Cardiac muscle cell (in vitro differentiated cells and primary cell): ENCODE data around the gene USP7. TPM values are rescaled to one million over a fixed set of nuclear protein-coding genes. Genes with fewer than 3 reads are reported as not detected.

Experiments used
- DNase-seq, 2 donors: peaks; one replicate each; pipeline versions ENCODE4 v3.0.0 to v3.0.0-alpha.2; 2010 to 2017; ENCODE audit warnings: low read depth in 1 of 2, low spot score in 1 of 2
- H3K27ac ChIP-seq: fragments of 200-600 bp; sonication (generic); 2 replicates; pipeline ENCODE4 v1.5.1; 2016
- H3K27me3 ChIP-seq: fragments of 200-600 bp; sonication (generic); 2 replicates; pipeline ENCODE4 v1.6.0; 2016; ENCODE audit warnings: control low read depth
- H3K36me3 ChIP-seq: fragments of 200-600 bp; sonication (generic); 2 replicates; pipeline ENCODE4 v1.5.1; 2016; ENCODE audit warnings: control low read depth
- H3K4me1 ChIP-seq: fragments of 200-600 bp; sonication (generic); 2 replicates; pipeline ENCODE4 v1.8.1; 2017; ENCODE audit warnings: low read depth, mild to moderate bottlenecking, mixed run types
- H3K4me3 ChIP-seq: fragments of 200-600 bp; sonication (generic); 2 replicates; pipeline ENCODE4 v1.5.1; 2016; ENCODE audit warnings: mild to moderate bottlenecking
- H3K9me3 ChIP-seq: fragments of 200-600 bp; sonication (generic); 2 replicates; pipeline ENCODE4 v1.5.1; 2017; ENCODE audit warnings: low read depth, mild to moderate bottlenecking, control low read depth
- CTCF ChIP-seq: IDR thresholded peaks from 2 replicates; pipeline ENCODE4 v1.5.1; 2012; ENCODE audit warnings: low read depth, mild to moderate bottlenecking, low read length
- polyA plus RNA-seq: library from polyadenylated mRNA; unstranded; fragments of >200 nt; fragmentation: Nextera tagmentation; extraction: Ambion mirVana; gene quantifications from 2 replicates; pipeline ENCODE4 v1.2.1, GENCODE V29; 2016
- total RNA-seq: library from RNA; depleted of rRNA; stranded (reverse); fragments of >200 nt; gene quantifications from 2 replicates; pipeline ENCODE4 v1.2.3, GENCODE V29; 2016

The USP7 gene
- total and polyA plus RNA-seq, 2 experiments from 2014 or later = 45.1 to 77.0 TPM

GRCh38 chr16:8960788-8961109 is 3.0 kb downstream of the USP7 start:
- H3K4me3 ChIP-seq = no peak overlapping the region
- no peak overlapping the region for H3K27ac ChIP-seq
- H3K9me3 ChIP-seq = no peaks in the 10 kb centered on the region
- no peaks in the 10 kb centered on the region for H3K36me3 ChIP-seq
- TF ChIP-seq CTCF = no peak
- peaks cover 54% of the 10 kb centered on the region for H3K4me1 ChIP-seq
- no peak for DNase-seq
- no peaks in the 10 kb centered on the region for H3K27me3 ChIP-seq

DNA sequence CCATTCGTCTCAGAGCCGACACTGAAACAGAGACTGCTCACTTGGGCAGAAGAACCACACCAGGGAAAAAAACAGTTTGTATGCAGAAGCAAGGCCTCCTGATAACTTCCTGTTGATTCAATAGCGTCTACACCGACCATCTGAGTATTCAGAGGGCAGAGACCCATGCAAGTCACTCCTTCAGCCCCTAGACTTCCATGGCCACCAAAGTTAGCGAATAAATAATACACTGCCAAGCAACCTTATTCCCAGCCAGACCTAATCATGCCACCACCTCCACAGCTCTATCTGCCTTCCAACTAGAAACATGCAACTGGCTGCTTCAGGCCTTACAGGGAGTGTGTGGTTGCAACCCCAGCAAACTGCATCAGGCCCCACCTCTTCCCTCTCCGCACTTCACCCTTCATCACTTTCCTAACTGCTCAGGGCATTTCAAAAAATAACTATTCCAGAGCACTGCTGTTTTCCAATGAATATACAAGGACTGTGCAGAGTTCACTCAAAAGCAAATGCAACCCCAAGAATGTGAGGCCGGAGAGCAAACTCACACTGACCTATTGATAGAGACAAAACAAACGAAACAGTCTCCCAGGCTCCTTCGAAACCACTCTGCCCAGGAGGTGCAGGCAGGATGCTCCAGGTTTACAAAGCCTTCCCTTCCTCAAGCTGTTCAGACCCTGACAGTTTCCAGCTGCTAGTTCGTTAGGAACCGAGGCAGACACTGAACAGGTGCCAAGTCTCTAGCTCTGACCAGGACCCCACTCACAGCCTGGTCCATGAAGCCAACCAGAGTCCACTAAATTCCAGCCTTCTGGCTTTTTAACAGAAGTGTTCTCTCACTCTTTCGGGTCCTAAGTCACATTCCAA is 3.6 kb downstream of the USP7 start:
- Histone ChIP-seq H3K4me3 (no peak overlapping the region), H3K27ac (no peak overlapping the region), H3K27me3 (no peaks in the 10 kb centered on the region), H3K4me1 (peaks cover 55% of the 10 kb centered on the region), H3K36me3 (no peaks in the 10 kb centered on the region), H3K9me3 (no peaks in the 10 kb centered on the region)
- DNase-seq = peak; percentile 34 to 44
- TF ChIP-seq CTCF = no peak

GRCh38 chr16:8958344-8959167 is 5.2 kb downstream of the USP7 start:
- no peak overlapping the region for H3K27ac ChIP-seq
- no peaks in the 10 kb centered on the region for H3K27me3 ChIP-seq
- no peaks in the 10 kb centered on the region for H3K9me3 ChIP-seq
- peak in 1 of 2 donors; percentile 48 for DNase-seq
- H3K36me3 ChIP-seq = no peaks in the 10 kb centered on the region
- no peak overlapping the region for H3K4me3 ChIP-seq
- peaks cover 55% of the 10 kb centered on the region for H3K4me1 ChIP-seq
- TF ChIP-seq CTCF = no peak

DNA sequence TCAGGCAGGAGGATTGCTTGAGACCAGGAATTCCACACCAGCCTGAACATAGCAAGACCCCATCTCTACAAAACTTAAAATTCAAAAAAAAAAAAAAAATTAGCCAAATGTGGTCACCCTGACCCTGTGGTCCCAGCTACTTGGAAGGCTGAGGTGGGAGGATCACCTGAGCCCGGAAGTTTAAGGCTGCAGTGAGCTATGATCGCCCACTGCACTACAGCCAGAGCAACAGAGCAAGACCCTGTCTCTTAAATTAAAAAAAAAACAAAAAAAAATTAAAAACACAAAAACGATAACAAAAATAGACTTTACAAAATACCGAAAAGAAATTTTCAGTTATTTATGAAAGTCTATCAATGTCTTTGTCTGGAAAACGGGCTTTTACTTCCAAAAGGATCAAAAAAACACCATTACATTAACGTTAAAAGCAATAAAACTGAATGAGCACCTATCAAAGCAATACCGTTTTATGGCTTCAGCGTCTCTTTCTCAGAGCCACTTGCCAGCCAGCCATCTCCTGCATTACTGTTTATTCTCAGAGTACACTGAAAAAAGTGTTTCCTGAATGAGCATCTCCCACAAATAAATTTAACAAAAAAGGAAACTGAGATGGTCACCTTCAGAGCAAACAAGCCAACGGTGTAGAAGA is 6.1 kb downstream of the USP7 start:
- no peaks in the 10 kb centered on the region for H3K27me3 ChIP-seq
- H3K9me3 ChIP-seq = no peaks in the 10 kb centered on the region
- TF ChIP-seq CTCF = no peak
- peaks cover 55% of the 10 kb centered on the region for H3K4me1 ChIP-seq
- H3K27ac ChIP-seq = no peak overlapping the region
- no peaks in the 10 kb centered on the region for H3K36me3 ChIP-seq
- DNase-seq = no peak
- no peak overlapping the region for H3K4me3 ChIP-seq

GRCh38 chr16:8957063-8957397 is 6.7 kb downstream of the USP7 start:
- no peak for DNase-seq
- TF ChIP-seq CTCF = no peak
- no peaks in the 10 kb centered on the region for H3K9me3 ChIP-seq
- H3K4me1 ChIP-seq = peaks cover 52% of the 10 kb centered on the region
- no peak overlapping the region for H3K4me3 ChIP-seq
- H3K27ac ChIP-seq = no peak overlapping the region
- no peaks in the 10 kb centered on the region for H3K36me3 ChIP-seq
- no peaks in the 10 kb centered on the region for H3K27me3 ChIP-seq
